KOPT-K1 (cell line): ENCODE results near the gene LHFPL2.

Experiments used
- H3K27ac ChIP-seq: fragments of 200-600 bp; sonication (generic); 2 replicates; pipeline ENCODE4 v1.5.1; 2016; ENCODE audit warnings: antibody characterized with exemption, mild to moderate bottlenecking, low read depth, low read length; ENCODE audit not compliant: poor library complexity, severe bottlenecking
- H3K36me3 ChIP-seq: fragments of 200-600 bp; sonication (generic); 2 replicates; pipeline ENCODE4 v1.5.1; 2017; ENCODE audit warnings: antibody characterized with exemption, mild to moderate bottlenecking, low read length, moderate library complexity; ENCODE audit not compliant: insufficient read depth
- H3K9me3 ChIP-seq: fragments of 200-600 bp; sonication (generic); 2 replicates; pipeline ENCODE4 v1.5.1; 2017; ENCODE audit warnings: antibody characterized with exemption, low read length, mild to moderate bottlenecking; ENCODE audit not compliant: insufficient read depth, poor library complexity, severe bottlenecking

LHFPL2 gene

DNA sequence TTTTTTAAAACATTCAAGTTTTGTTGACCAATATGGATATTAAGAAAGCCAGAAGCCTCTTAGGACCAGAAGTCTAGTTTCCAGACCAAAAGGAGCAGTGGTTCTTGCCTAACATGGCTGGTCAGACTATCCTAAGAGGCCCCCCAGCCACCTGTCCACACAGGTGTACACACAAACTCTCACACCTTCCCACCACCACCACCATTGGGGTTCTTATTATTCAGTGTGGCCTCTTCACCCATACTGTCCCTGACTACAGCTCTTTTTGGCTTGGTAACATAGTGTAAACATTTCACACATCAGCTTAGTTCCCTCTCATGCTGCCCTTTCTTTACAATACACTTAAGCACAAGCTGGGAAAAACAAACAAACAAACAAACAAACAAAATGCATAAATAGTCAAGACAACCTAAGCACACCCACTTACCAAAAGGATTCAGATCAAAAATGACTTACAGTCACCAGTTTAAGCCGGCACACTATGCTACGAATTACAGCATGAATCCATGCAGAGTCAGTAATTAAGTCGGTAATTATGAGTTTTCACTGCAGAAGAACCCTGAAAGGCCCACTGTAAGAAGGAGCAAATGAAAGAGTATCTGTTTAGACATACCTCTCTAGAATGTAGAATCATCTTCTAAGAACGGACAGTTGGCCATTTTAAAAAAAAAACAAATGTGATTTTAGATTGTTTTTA is 9.5 kb downstream of the LHFPL2 start:
- Histone ChIP-seq H3K9me3 (no peaks in the 10 kb centered on the region), H3K36me3 (no peaks in the 10 kb centered on the region), H3K27ac (no peak overlapping the region)

DNA sequence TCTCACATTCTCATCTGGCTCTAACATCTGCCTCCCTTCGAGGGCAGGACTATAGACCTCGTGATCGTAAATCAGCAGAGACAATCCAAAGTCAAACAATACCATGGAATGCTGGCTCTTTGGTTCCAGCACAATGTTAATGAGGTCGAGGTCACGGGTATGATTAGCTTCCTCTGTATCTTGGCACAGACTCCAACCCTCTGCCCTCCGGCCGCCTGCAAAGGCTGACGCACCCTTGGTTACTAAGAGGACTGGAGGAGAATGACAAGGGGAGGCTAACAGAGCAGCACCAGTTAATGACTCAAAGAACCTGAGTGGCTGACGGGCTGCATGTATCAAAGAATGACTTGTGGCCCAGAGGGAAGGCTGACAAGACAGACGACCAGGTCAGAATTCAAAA is 10.1 kb downstream of the LHFPL2 start:
- no peaks in the 10 kb centered on the region for H3K36me3 ChIP-seq
- H3K27ac ChIP-seq = no peak overlapping the region
- no peaks in the 10 kb centered on the region for H3K9me3 ChIP-seq

DNA sequence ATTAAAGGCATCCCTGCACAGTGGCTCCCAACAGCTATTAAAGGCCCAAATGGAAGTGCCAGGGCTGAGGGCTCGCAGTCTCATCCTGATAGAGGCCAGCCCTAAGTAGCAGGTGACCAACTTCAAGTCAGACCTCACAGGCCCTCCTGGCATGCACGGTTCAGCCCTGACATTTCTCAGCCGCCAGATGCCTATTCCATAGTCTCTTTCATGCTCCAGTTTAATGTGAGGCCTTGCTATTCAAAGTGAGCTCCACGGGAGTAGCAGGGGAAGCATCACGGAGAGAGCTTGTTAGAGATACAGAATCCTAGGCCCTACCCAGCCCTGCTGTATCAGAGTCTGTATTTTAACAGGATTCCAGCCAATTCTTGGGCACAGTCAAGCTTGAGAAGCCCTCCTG is 11.1 kb downstream of the LHFPL2 start:
- Histone ChIP-seq H3K36me3 (no peaks in the 10 kb centered on the region), H3K9me3 (no peaks in the 10 kb centered on the region), H3K27ac (no peak overlapping the region)

DNA sequence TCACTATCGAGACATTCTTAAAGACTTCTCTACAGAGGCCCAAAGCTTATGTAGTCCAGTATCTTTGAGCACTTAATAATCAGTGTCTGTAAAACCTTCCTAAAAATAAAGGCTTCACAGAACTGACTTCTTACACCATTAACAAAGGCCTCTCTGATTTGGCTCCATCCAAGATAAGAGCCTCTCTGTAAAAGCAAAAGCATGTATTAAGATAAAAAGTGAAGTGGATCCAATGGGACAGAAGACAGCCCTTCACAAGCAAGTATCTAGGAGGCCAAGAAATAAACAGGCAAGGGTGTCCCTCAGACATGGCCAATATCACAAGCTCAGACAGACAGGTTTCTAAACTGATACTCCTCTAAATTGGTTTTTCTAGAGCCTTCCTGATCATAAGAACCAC is 11.9 kb downstream of the LHFPL2 start:
- Histone ChIP-seq H3K36me3 (no peaks in the 10 kb centered on the region), H3K27ac (no peak overlapping the region), H3K9me3 (no peaks in the 10 kb centered on the region)

DNA sequence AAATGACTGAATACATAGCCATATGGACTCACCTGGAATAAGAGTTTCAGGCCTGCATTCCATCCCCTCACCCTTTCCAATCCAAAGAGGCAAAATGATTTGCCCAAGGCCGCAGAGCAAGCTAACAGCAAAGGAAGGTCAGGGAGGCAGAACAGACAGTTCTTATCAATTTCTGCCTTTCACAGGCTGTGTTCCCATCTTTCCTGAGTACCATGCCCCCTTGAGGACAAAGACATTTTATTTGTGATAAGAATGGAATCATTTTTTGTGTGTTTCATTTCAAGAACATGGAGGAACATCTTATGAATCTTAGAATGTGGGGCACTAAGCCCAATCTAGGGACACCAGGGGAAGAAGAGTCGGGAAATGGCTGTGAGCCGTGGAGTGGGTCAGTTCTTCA is 13.9 kb downstream of the LHFPL2 start:
- no peaks in the 10 kb centered on the region for H3K36me3 ChIP-seq

DNA sequence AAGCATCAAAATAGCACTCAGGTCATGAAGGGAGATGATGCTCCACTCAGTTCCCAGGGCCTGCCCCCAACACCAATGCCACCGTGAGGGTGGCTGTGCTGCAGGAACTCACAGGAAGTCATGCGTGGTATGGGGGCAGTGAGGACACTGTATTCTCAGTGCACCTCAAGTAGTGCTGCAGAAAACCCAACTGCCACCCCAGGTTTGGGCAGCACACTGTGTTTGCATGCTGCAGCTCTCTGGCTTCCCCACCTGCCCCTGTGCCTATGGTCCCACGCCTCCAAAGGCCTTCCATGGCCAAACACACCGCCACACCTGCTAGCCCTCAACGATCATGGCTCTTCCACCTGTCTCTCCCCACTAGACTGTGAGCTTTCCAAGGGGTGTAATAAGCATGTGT is 14.3 kb downstream of the LHFPL2 start:
- Histone ChIP-seq H3K36me3 (no peaks in the 10 kb centered on the region), H3K9me3 (no peaks in the 10 kb centered on the region), H3K27ac (no peak overlapping the region)

More for the DNA sequence above, 13.9 kb downstream of the LHFPL2 start:
- no peak overlapping the region for H3K27ac ChIP-seq
- H3K9me3 ChIP-seq = no peaks in the 10 kb centered on the region

DNA sequence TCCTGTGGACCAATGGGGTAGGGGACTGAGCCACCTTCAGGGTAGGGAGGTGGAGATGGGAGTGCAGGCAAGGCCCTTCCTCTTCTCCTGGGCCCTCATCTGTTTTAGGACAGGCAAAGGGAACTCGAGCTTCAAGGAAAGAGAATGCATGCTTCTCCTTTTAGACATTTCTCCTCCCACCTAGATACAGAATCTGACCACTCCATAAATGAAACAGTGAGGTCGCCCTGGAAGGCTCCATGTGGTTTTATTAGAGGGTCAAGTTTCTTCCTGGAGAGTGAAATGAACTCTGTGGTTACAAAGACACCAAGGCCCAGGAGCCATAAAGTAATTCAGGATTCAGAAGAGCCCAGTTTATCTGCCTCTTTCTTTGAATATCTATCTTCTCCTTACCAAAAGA is 14.9 kb downstream of the LHFPL2 start:
- Histone ChIP-seq H3K36me3 (no peaks in the 10 kb centered on the region), H3K9me3 (no peaks in the 10 kb centered on the region), H3K27ac (no peak overlapping the region)

DNA sequence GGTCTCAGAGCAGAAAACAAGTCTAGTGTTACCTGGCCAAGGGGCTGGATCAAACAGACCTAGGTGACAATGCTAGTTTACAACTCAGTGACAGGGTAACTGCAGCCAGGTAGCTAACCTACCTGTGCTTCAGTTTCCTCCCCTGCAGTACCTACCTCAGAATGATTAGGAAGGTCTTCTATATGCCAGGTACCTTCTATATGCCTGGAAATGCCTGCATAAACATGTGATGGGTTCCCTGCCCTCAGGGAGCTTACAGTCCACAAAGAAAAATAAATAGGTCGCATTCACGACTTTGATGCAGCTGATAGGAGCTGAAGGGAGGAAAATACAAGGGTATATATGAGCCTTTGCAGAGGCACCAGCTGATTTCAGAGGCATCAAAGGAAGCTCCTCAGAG is 16.1 kb downstream of the LHFPL2 start:
- Histone ChIP-seq H3K36me3 (no peaks in the 10 kb centered on the region), H3K27ac (no peak overlapping the region), H3K9me3 (no peaks in the 10 kb centered on the region)

DNA sequence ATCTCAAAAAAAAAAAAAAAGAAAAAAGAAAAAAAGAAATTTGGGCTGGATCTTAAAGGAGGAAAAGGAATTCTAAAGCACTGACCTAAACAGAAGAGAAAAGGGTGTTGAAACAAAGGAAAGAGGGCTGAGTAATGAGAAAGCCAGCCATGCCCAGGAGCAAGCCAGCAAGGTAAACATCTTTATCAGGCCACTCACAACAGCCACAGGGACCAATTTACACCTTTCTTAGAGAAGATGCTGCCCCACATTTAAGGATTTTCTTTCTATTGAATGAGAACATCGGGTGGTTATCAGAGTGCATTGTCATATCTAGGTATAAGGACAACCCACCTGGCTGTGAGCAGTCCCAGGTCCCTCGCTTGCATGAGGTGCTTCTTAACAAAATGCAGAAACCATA is 16.6 kb downstream of the LHFPL2 start:
- Histone ChIP-seq H3K27ac (no peak overlapping the region), H3K9me3 (no peaks in the 10 kb centered on the region), H3K36me3 (no peaks in the 10 kb centered on the region)

DNA sequence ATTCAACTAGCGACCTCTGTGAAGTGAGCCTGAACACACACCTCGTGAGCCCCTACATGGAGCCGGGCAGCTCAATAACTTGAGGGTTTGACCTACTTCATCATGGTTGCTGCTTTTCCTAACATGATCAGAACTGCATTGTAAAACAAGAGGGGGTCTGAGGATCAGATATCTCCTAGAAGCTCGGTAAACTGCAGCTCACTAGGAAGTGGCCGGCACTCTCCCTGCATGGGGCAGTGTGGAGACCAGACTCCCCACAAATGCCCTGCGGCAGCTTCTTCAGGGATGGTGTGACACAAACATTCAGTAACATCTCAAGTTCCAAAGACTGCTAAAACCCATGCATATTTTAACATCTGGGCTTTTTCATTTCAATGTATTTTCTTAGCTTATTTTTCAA is 18.5 kb downstream of the LHFPL2 start:
- Histone ChIP-seq H3K9me3 (no peaks in the 10 kb centered on the region), H3K27ac (no peak overlapping the region), H3K36me3 (no peaks in the 10 kb centered on the region)

DNA sequence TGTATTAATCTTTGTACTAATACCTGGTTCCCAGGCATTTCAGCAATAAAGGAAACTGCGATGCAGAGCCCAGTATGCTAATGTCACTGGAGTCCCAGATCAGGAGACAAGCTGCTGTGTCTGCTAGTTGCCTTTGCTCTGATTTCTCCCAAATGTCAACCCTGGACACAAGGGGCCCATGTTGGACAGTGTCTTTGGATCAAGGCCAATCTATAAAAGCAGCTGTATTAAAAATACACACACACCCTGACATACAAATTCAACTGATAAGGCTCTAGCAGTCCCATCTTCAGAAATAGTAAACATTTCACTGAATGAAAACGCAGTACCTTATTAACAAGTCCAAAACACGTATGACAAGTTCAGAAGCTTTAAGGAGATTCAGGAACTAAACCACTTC is 18.9 kb downstream of the LHFPL2 start:
- Histone ChIP-seq H3K27ac (no peak overlapping the region), H3K9me3 (no peaks in the 10 kb centered on the region), H3K36me3 (no peaks in the 10 kb centered on the region)

DNA sequence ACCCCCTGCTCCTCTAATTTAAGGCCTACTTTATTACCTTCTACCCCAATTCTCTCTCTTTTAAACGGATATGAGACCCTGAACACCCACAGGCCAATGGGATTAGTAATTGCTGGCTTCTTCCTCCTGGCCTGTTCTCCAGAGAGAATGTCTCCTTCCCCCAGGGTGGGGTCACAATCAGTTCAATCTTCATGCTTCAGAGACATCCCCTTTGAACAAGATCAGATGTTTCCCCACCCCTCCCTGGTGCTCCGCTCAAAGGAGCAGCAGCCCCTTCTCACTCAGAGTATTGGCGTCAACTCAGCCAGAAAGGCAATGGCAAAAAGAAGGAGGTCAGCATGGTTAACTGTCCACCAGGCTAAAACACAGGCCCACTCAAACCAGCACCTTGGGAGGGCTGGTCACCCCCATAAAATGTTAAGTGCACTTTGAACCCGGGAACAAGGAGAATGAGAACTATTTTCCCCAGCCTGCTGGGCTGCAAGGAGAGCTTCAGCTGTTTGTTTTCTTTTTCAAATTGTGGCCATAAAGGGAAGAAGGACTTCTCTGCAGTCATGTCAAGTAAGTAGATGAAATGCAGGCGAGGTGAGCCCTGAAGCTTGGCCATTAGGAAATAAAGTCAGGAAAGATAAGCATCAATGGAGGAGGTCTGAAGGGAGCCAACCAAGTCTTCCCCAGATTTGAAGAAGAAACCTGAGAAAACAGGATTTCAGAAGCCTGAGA is 20.1 kb downstream of the LHFPL2 start:
- no peaks in the 10 kb centered on the region for H3K9me3 ChIP-seq
- H3K36me3 ChIP-seq = no peaks in the 10 kb centered on the region
- H3K27ac ChIP-seq = no peak overlapping the region

DNA sequence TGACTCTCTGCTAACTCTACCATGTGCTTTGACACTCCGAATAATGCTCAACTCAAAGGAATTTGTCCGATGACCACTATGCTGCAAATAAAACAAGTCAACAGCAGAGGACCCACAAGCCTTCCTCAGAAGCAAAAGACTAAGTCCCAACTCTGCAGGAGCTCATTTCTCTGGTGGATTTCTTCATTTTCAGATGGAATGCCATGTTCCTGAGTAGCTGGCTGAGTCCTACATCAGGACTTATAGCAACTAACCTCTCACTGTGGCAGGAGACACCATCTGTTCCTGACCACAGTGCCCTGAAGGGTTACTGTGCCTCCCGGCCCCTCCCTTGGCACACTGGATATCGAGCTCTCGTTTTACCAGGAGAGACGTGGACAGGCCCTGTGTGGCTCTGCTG is 20.8 kb downstream of the LHFPL2 start:
- H3K36me3 ChIP-seq = no peaks in the 10 kb centered on the region
- no peak overlapping the region for H3K27ac ChIP-seq
- H3K9me3 ChIP-seq = no peaks in the 10 kb centered on the region

DNA sequence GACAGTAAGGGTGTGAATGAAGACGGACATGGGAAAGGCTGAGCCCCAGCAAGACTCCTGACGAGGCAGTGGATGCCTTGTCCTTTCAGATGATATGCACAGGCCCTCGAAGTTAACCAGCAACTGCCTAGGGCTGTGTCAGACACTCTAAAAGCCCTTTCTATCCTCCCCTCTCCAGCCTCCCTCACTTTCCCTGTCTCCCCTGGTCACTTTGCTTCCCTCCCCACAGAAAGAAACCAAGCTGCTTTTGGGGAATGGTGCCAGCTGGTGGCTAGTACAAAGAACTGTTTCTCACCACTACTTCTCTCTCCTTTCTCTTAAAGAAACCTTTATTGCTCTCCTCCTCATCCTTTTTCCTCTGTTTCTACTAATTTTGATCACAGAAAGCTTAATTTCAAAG is 21.4 kb downstream of the LHFPL2 start:
- H3K36me3 ChIP-seq = no peaks in the 10 kb centered on the region
- H3K9me3 ChIP-seq = no peaks in the 10 kb centered on the region

DNA sequence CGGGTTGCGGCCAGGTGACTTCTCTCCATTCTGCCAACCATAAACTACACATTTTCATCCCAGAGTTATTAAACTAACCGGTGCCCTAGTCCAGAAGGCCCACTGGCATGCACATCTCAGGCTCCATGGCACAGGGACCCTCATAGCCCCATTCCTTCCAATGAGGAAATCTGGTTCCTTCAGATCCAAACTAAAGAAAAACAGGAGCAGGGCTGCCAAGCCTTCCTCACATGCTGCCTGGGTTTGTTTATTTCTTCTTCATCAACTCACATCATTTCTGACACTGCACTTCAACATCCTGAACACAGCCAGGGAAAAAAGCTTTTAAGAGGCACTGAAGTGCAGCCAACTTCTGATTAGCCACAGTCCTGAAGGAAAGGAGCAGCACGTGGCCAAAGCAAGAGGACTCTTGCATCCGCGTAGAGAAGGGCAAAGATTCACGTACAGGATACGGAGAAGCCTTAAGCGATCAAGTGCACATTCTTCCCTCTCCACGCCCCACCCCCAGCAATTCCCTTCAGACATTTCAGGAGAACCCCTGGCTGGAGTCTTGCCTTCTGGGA is 22.5 kb downstream of the LHFPL2 start:
- H3K36me3 ChIP-seq = no peaks in the 10 kb centered on the region
- no peak overlapping the region for H3K27ac ChIP-seq
- H3K9me3 ChIP-seq = no peaks in the 10 kb centered on the region

More for the DNA sequence above, 21.4 kb downstream of the LHFPL2 start:
- H3K27ac ChIP-seq = no peak overlapping the region

DNA sequence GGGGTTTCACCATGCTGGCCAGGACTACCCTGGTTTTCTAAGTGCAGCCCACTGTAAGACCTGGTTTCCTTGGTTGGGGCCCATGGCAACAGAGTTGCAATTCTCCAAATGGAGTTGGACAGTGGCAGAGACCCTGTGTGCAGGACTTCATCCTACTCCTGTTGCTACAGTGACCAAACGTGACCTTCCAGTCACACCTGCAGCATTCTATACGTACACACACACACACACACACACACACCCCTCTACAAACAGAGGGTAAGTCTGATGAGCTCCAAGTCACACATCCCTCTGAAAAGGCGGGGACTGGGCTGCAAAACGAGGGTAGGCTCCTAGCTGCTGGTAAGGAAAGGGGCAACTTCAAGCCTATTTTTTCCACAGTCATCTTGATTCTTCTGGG is 23.6 kb downstream of the LHFPL2 start:
- peaks cover 7% of the 10 kb centered on the region for H3K9me3 ChIP-seq
- H3K36me3 ChIP-seq = no peaks in the 10 kb centered on the region
- no peak overlapping the region for H3K27ac ChIP-seq
